GM12878 (cell line): Measurements from ENCODE around the gene UBL4A. TPM values are rescaled to one million over a fixed set of nuclear protein-coding genes. Genes with fewer than 3 reads are reported as not detected.

Source experiments
- ATAC-seq: fragments of 200-7000 bp; cut with Tn5 transposase; 3 replicates; pipeline ENCODE4 v1.9.1; 2020; ENCODE audit warnings: mild to moderate bottlenecking, moderate library complexity
- BruUV-seq: library from RNA; stranded (reverse); fragments of 400-500 nt; replicated peaks from 2 replicates; lab custom pipeline; 2021; lab: Mats Ljungman, UMichigan
- CTCF ChIA-PET: fragments of 300-600 bp; sonication (Branson Sonifier 250); formaldehyde crosslinking; extraction: SDS; loops from one replicate; lab custom pipeline; 2021; ENCODE audit warnings: inconsistent platforms; lab: Yijun Ruan, JAX
- POLR2A ChIA-PET: fragments of 350-600 bp; formaldehyde crosslinking; extraction: SDS; loops from one replicate; lab custom pipeline; 2021; ENCODE audit warnings: inconsistent platforms; lab: Charles Lee
- RAD21 ChIA-PET: fragments of 300-600 bp; sonication (Branson Sonifier 250); formaldehyde crosslinking; loops from one replicate; lab custom pipeline; 2023; ENCODE audit warnings: antibody characterized with exemption; ENCODE audit not compliant: unreplicated experiment; lab: Charles Lee
- SMC1A ChIA-PET: fragments of 300-600 bp; sonication (Branson Sonifier 250); formaldehyde crosslinking; loops from one replicate; lab custom pipeline; 2023; ENCODE audit not compliant: unreplicated experiment, uncharacterized antibody; lab: Charles Lee
- DNase-seq: peaks from one replicate; pipeline ENCODE4 v3.0.0-alpha.2; 2011; ENCODE audit warnings: low read depth, low spot score
- FAIRE-seq: peaks from 3 replicates; lab custom pipeline; 2011; peaks lifted over from hg19 to GRCh38; lab: Jason Lieb, UNC
- H2AFZ ChIP-seq: 2 replicates; pipeline ENCODE4 v1.6.0; 2011; ENCODE audit warnings: low read depth, low read length, control low read depth; ENCODE audit not compliant: control insufficient read depth
- H3K27ac ChIP-seq: 2 replicates; pipeline ENCODE4 v1.5.1; 2011; ENCODE audit warnings: control low read depth; ENCODE audit not compliant: control insufficient read depth, insufficient read depth
- H3K27me3 ChIP-seq, 2 experiments: replicated peaks in 1 of 2; 2 replicates each; pipeline versions ENCODE4 v1.6.0 to v1.6.1; 2011; ENCODE audit warnings: low read length in 1 of 2; ENCODE audit not compliant: control insufficient read depth in 2 of 2, insufficient read depth in 2 of 2
- H3K36me3 ChIP-seq, 2 experiments: 2 replicates each; pipeline ENCODE4 v1.5.1; 2011; ENCODE audit warnings: low read length in 1 of 2; ENCODE audit not compliant: control insufficient read depth in 2 of 2, insufficient read depth in 2 of 2
- H3K4me1 ChIP-seq: 2 replicates; pipeline ENCODE4 v1.6.1; 2011; ENCODE audit warnings: mild to moderate bottlenecking, low read length, moderate library complexity, mixed read lengths; ENCODE audit not compliant: control insufficient read depth, insufficient read depth
- H3K4me2 ChIP-seq: 2 replicates; pipeline ENCODE4 v1.6.0; 2011; ENCODE audit warnings: control low read depth; ENCODE audit not compliant: control insufficient read depth, insufficient read depth
- H3K4me3 ChIP-seq: fragments of 200-600 bp; sonication (generic); 2 replicates; pipeline ENCODE4 v1.5.1; 2016
- H3K79me2 ChIP-seq: 2 replicates; pipeline ENCODE4 v1.6.0; 2011; ENCODE audit warnings: low read length; ENCODE audit not compliant: control insufficient read depth, insufficient read depth
- H3K9ac ChIP-seq: 2 replicates; pipeline ENCODE4 v1.8.0; 2011; ENCODE audit warnings: low read length, control low read depth, mixed read lengths; ENCODE audit not compliant: control insufficient read depth, insufficient read depth
- H3K9me3 ChIP-seq: replicated peaks from 3 replicates; pipeline ENCODE4 v1.5.1; 2011; ENCODE audit warnings: mild to moderate bottlenecking, low read length; ENCODE audit not compliant: control insufficient read depth, insufficient read depth
- H4K20me1 ChIP-seq: 2 replicates; pipeline ENCODE4 v1.6.0; 2011; ENCODE audit not compliant: control insufficient read depth, insufficient read depth
- CHD4 ChIP-seq: fragments of 200-600 bp; sonication (generic); IDR thresholded peaks from 2 replicates; pipeline ENCODE4 v1.6.1; 2016; ENCODE audit warnings: mild to moderate bottlenecking
- FOXK2 ChIP-seq: fragments of 450-650 bp; IDR thresholded peaks from 2 replicates; pipeline ENCODE4 v1.6.1; 2017; ENCODE audit warnings: mild to moderate bottlenecking, moderate library complexity
- MYB ChIP-seq: fragments of 150-350 bp; IDR thresholded peaks from 2 replicates; pipeline ENCODE4 v1.6.1; 2014; ENCODE audit warnings: mild to moderate bottlenecking, low read depth, low read length, borderline replicate concordance
- POLR2AphosphoS2 ChIP-seq: IDR thresholded peaks from 2 replicates; pipeline ENCODE4 v1.6.1; 2011; ENCODE audit warnings: low read depth, mild to moderate bottlenecking, low read length, improper control_type of control experiment, moderate library complexity
- RAD21 ChIP-seq: IDR thresholded peaks from 2 replicates; pipeline ENCODE4 v1.6.1; 2011; ENCODE audit warnings: mild to moderate bottlenecking, low read depth, low read length, moderate library complexity; ENCODE audit not compliant: insufficient read depth
- RCOR1 ChIP-seq: conservative IDR thresholded peaks from 2 replicates; pipeline ENCODE4 v1.6.1; 2012; ENCODE audit warnings: low read depth, low read length, improper control_type of control experiment
- SMAD5 ChIP-seq: IDR thresholded peaks from 2 replicates; pipeline ENCODE4 v1.6.1; 2016; ENCODE audit warnings: antibody characterized with exemption, low read depth
- SMARCA5 ChIP-seq: fragments of 450-650 bp; IDR thresholded peaks from 2 replicates; pipeline ENCODE4 v1.6.1; 2017; ENCODE audit warnings: mild to moderate bottlenecking
- ZNF24 ChIP-seq: fragments of 450-650 bp; IDR thresholded peaks from 2 replicates; pipeline ENCODE4 v1.6.1; 2017; ENCODE audit warnings: antibody characterized with exemption, mild to moderate bottlenecking
- WGBS: methylation state at CpG from one replicate; pipeline ENCODE4 v1.1.6; 2016; ENCODE audit warnings: low lambda C conversion rate; ENCODE audit not compliant: insufficient replicate concordance, insufficient coverage; ENCODE audit errors: missing lambda C conversion rate; 5-methylcytosine and 5-hydroxymethylcytosine counted together
- in situ Hi-C: fragments of 300-500 bp; cut with MboI; formaldehyde crosslinking; loops from 9 replicates; pipeline ENCODE4 v1.14.3; 2018; ENCODE audit warnings: mixed read lengths
- intact Hi-C: fragments of 100-400 bp; cut with micrococcal nuclease; formaldehyde crosslinking; loops from one replicate; pipeline ENCODE4 v1.14.2; 2022; ENCODE audit not compliant: unreplicated experiment
- polyA plus RNA-seq, 11 experiments: library from polyadenylated mRNA; depleted of rRNA in 4 of 11; unstranded in 6 of 11; stranded (reverse) in 5 of 11; fragments of >200 nt; fragmentation: Nextera tagmentation in 4 of 11; fragmentation: Illumina TruSeq in 1 of 11; extraction: Ambion mirVana in 4 of 11; extraction: Trizol in 1 of 11; gene quantifications; 1 replicate in 1 of 11; 2 replicates in 10 of 11; pipeline versions ENCODE4 v1.2.1 to v1.2.3, GENCODE V29; 2011 to 2016; ENCODE audit warnings: inconsistent platforms in 2 of 11, missing spikeins in 2 of 11, low read depth in 1 of 11
- total RNA-seq, 4 experiments: library from RNA; depleted of rRNA in 3 of 4; stranded (reverse); fragments of >200 nt in 3 of 4; fragmentation: Illumina TruSeq in 1 of 4; extraction: Trizol in 1 of 4; gene quantifications; 2 replicates each; pipeline versions ENCODE4 v1.2.1 to v1.2.3, GENCODE V29; 2013 to 2021
- TF ChIP-seq, protein P1 (sequence below): fragments of 150-350 bp; IDR thresholded peaks from 2 replicates; pipeline ENCODE4 v1.6.1; 2014; ENCODE audit warnings: mild to moderate bottlenecking, low read depth, low read length
- TF ChIP-seq, protein P2 (sequence below): IDR thresholded peaks from 2 replicates; pipeline ENCODE4 v1.6.1; 2012; ENCODE audit warnings: mild to moderate bottlenecking, low read depth, low read length
- TF ChIP-seq, protein P3 (sequence below): IDR thresholded peaks from 2 replicates; pipeline ENCODE4 v1.6.1; 2011; ENCODE audit warnings: low read depth, mild to moderate bottlenecking, low read length, moderate library complexity, borderline replicate concordance; ENCODE audit errors: extremely low read depth

UBL4A gene
- total and polyA plus RNA-seq, 10 of the 15 experiments (the other 5 are each of a cell fraction or from before 2014, with no cell fraction given), result 4.2 to 49.9 (median 34.0) TPM

DNA sequence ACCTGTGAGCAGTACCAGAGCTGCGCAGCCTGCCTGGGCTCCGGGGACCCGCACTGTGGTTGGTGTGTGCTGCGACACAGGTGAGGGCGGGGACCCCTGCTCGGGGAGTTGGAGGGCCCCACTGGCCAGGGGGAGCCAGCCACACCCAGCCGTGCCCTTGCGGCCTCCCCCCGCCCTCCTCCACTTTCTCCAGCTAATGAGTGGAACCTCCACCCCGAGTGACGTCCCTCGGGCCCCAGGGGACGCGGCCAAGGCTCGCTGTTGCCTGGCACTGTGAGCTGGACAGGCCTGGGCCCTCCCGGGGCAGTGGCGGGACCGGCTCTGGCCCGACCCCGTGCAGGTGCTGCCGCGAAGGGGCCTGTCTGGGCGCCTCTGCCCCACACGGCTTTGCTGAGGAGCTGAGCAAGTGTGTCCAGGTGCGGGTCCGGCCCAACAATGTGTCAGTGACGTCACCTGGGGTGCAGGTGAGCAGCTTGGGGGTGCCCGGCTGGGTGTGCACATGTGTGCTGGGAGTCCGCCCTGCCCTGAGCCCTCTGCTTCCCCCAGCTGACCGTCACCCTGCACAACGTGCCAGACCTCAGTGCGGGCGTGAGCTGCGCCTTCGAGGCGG, 22.7 kb downstream of the UBL4A start:
- no peak for FAIRE-seq
- H4K20me1 ChIP-seq, result no peaks in the 10 kb centered on the region
- H3K36me3 ChIP-seq, result peaks cover 0 to 2% of the 10 kb centered on the region in 2 experiments; a peak in 2 of 4 replicates
- ChIA-PET POLR2A (no interaction called here), CTCF (interaction anchor here (1.2 kb wide), 1 partner anchor 63 kb away, joined by 3 read pairs; no protein-coding TSS in a partner anchor), SMC1A (interaction anchor here (0.6 kb wide), 2 partner anchors 75 to 1543 kb away, joined by 3 to 4 read pairs; no protein-coding TSS in a partner anchor), RAD21 (no interaction called here)
- peaks cover 4% of the 10 kb centered on the region for H3K79me2 ChIP-seq
- WGBS, result 80% methylated on average over 28 of the region's 36 CpGs
- H3K4me2 ChIP-seq, result no peak overlapping the region
- BruUV-seq, result no TSS peak
- intact Hi-C loops, result no loop called here
- H3K9ac ChIP-seq, result no peak overlapping the region
- no peak overlapping the region for H3K4me3 ChIP-seq
- no peak overlapping the region for H3K27ac ChIP-seq
- H3K9me3 ChIP-seq, result no peaks in the 10 kb centered on the region; the same call in 2 of the 3 replicates
- H3K4me1 ChIP-seq, result no peaks in the 10 kb centered on the region
- no peak overlapping the region for H2AFZ ChIP-seq
- ATAC-seq, result no peak
- in situ Hi-C loops, result no loop called here
- DNase-seq, result no peak
- TF ChIP-seq MYB (no peak), ZNF24 (no peak), SMARCA5 (no peak), POLR2AphosphoS2 (no peak), RAD21 (no peak), RCOR1 (no peak), SMAD5 (no peak), FOXK2 (no peak), CHD4 (no peak)
- TF ChIP-seq, protein P1, sequence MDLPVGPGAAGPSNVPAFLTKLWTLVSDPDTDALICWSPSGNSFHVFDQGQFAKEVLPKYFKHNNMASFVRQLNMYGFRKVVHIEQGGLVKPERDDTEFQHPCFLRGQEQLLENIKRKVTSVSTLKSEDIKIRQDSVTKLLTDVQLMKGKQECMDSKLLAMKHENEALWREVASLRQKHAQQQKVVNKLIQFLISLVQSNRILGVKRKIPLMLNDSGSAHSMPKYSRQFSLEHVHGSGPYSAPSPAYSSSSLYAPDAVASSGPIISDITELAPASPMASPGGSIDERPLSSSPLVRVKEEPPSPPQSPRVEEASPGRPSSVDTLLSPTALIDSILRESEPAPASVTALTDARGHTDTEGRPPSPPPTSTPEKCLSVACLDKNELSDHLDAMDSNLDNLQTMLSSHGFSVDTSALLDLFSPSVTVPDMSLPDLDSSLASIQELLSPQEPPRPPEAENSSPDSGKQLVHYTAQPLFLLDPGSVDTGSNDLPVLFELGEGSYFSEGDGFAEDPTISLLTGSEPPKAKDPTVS, result no peak
- TF ChIP-seq, protein P2, sequence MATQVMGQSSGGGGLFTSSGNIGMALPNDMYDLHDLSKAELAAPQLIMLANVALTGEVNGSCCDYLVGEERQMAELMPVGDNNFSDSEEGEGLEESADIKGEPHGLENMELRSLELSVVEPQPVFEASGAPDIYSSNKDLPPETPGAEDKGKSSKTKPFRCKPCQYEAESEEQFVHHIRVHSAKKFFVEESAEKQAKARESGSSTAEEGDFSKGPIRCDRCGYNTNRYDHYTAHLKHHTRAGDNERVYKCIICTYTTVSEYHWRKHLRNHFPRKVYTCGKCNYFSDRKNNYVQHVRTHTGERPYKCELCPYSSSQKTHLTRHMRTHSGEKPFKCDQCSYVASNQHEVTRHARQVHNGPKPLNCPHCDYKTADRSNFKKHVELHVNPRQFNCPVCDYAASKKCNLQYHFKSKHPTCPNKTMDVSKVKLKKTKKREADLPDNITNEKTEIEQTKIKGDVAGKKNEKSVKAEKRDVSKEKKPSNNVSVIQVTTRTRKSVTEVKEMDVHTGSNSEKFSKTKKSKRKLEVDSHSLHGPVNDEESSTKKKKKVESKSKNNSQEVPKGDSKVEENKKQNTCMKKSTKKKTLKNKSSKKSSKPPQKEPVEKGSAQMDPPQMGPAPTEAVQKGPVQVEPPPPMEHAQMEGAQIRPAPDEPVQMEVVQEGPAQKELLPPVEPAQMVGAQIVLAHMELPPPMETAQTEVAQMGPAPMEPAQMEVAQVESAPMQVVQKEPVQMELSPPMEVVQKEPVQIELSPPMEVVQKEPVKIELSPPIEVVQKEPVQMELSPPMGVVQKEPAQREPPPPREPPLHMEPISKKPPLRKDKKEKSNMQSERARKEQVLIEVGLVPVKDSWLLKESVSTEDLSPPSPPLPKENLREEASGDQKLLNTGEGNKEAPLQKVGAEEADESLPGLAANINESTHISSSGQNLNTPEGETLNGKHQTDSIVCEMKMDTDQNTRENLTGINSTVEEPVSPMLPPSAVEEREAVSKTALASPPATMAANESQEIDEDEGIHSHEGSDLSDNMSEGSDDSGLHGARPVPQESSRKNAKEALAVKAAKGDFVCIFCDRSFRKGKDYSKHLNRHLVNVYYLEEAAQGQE, result no peak
- TF ChIP-seq, protein P3, sequence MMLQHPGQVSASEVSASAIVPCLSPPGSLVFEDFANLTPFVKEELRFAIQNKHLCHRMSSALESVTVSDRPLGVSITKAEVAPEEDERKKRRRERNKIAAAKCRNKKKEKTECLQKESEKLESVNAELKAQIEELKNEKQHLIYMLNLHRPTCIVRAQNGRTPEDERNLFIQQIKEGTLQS, result no peak
- no peaks in the 10 kb centered on the region for H3K27me3 ChIP-seq
